Skeletal muscle tissue (tissue), 4 donors: Measurements from ENCODE around the gene OLFM1. TPM values are rescaled to one million over a fixed set of nuclear protein-coding genes. Genes with fewer than 3 reads are reported as not detected.

ENCODE experiments used
- H3K27ac ChIP-seq: one replicate; pipeline ENCODE4 v1.7.0; 2013; ENCODE audit warnings: mild to moderate bottlenecking, low read depth, low read length, inconsistent platforms
- H3K27me3 ChIP-seq, 3 donors: one replicate each; pipeline ENCODE4 v1.7.0; 2013; ENCODE audit warnings: low read length in 3 of 3; ENCODE audit not compliant: control insufficient read depth in 3 of 3, insufficient read depth in 3 of 3
- H3K36me3 ChIP-seq, 3 donors: one replicate each; pipeline ENCODE4 v1.7.0; 2013; ENCODE audit warnings: low read length in 3 of 3; ENCODE audit not compliant: control insufficient read depth in 3 of 3, insufficient read depth in 3 of 3
- H3K4me1 ChIP-seq, 3 donors: one replicate each; pipeline ENCODE4 v1.7.0; 2013; ENCODE audit warnings: low read length in 3 of 3, mild to moderate bottlenecking in 3 of 3; ENCODE audit not compliant: control insufficient read depth in 3 of 3, insufficient read depth in 3 of 3
- H3K4me3 ChIP-seq, 3 donors: one replicate each; pipeline ENCODE4 v1.7.0; 2013; ENCODE audit warnings: low read length in 3 of 3
- H3K9ac ChIP-seq, 3 donors: one replicate each; pipeline ENCODE4 v1.7.0; 2013; ENCODE audit warnings: low read length in 3 of 3, mild to moderate bottlenecking in 3 of 3, moderate library complexity in 2 of 3, low read depth in 1 of 3
- H3K9me3 ChIP-seq, 3 donors: one replicate each; pipeline ENCODE4 v1.7.0; 2013; ENCODE audit warnings: low read length in 3 of 3; ENCODE audit not compliant: control insufficient read depth in 3 of 3
- total RNA-seq: library from RNA; depleted of rRNA; stranded (reverse); fragments of >200 nt; gene quantifications from one replicate; pipeline ENCODE4 v1.2.3, GENCODE V29; 2014
- donor health status: Osteomylitis.

The OLFM1 gene
- total RNA-seq, 1 donor from 2014 or later: 2.6 TPM

- peak overlapping the region; percentile 23 to 52 (median 43) for H3K4me3 ChIP-seq
- peaks cover 29 to 32% (median 31%) of the 10 kb centered on the region in 3 donors for H3K27me3 ChIP-seq
- no peaks in the 10 kb centered on the region for H3K9me3 ChIP-seq
- H3K4me1 ChIP-seq: peaks cover 14 to 41% (median 38%) of the 10 kb centered on the region in 3 donors
- peaks cover 0 to 10% (median 2%) of the 10 kb centered on the region in 3 donors for H3K36me3 ChIP-seq
- peak overlapping the region in 2 of 3 donors; percentile 54 to 64 for H3K9ac ChIP-seq
- peak overlapping the region; percentile 19 for H3K27ac ChIP-seq
Observed at GRCh38 chr9:135088348-135088978, 995 bp downstream of the OLFM1 start.

DNA sequence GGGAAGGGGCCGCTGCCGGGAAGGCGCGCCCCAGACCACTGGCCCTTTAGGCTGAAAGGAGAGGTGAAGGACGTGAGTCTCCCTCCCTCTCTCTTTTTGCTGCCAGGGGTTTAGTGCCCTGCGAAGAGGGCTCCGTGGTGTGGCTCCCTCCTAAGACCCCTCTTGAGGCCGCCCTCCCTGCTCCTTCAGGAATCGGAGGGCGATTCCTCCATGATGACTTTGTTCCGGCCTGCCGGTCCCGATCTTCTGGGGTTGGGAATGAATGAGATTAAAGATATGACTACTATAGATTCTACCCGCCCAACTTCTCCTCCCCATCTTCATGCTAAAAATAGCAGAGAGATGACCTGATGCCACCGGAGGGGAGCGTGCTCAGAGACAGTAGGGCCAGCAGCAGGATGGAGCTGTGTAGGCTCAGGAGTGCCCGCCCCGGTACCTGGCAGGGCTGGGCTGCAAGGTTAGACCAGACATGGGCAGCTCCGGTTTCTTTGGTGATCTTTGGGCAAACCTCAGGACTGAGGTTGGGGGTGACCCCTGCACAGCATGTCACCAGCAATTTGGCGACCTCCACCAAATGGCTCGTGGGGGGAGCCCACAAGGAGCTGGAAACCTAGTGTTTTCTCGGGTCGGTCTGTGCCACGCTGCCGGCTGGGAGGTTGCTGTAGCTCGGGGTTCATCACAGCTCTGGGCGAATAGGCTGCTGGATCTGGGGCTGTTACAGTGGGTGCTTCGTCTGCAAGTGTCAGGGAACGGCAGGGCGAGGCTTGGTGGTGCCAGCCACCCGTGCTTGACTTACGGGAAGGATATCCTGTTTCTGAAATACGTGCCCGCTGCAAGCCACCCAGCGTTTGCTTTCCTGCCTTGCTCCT lies 1.7 kb downstream of the OLFM1 start:
- no peaks in the 10 kb centered on the region for H3K9me3 ChIP-seq
- H3K27me3 ChIP-seq: peaks cover 29 to 31% (median 31%) of the 10 kb centered on the region in 3 donors
- H3K36me3 ChIP-seq: peaks cover 0 to 10% (median 2%) of the 10 kb centered on the region in 3 donors
- peak overlapping the region in 2 of 3 donors; percentile 54 to 64 for H3K9ac ChIP-seq
- peak overlapping the region in 2 of 3 donors; percentile 43 to 52 for H3K4me3 ChIP-seq
- H3K27ac ChIP-seq: peak overlapping the region; percentile 19
- peaks cover 12 to 35% (median 32%) of the 10 kb centered on the region in 3 donors for H3K4me1 ChIP-seq

DNA sequence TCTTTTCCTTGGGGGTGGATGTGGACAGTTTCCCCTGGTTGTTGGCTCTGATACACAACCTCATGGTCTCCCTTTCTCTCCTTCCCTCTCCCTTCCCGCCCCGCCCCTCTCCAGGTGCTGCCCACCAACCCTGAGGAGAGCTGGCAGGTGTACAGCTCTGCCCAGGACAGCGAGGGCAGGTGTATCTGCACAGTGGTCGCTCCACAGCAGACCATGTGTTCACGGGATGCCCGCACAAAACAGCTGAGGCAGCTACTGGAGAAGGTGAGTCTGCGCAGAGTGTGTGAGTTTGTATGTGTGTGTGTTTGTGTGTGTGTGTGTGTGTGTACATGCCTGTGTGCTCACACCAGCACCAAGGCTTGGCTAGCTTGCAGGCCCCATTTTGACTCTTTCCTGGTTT lies 2.6 kb downstream of the OLFM1 start:
- no peak overlapping the region for H3K27ac ChIP-seq
- H3K9ac ChIP-seq: no peak overlapping the region
- H3K9me3 ChIP-seq: no peaks in the 10 kb centered on the region
- H3K4me3 ChIP-seq: no peak overlapping the region
- peaks cover 28 to 33% (median 31%) of the 10 kb centered on the region in 3 donors for H3K27me3 ChIP-seq
- H3K36me3 ChIP-seq: peaks cover 0 to 10% (median 2%) of the 10 kb centered on the region in 3 donors
- H3K4me1 ChIP-seq: peaks cover 12 to 35% (median 31%) of the 10 kb centered on the region in 3 donors

DNA sequence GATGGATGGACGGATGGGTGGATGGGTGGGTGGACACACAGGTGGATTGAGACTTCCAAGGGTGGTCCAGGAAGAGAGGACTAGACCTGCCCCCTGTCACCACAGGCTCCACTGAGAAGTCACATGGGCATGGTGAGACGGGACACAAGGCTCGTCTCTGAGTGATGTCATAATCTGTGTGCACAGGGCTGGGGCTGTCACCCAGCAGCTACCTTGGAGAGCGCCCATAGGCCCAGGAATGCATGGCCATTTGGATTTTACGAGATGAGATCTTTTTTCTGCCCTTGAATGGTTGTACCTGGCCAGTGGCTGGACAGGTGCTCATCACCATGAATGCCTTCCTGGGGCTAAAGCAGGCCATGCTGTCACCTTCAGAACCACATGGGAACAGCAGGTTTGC lies 3.1 kb downstream of the OLFM1 start:
- H3K27me3 ChIP-seq: peaks cover 28 to 34% (median 31%) of the 10 kb centered on the region in 3 donors

DNA sequence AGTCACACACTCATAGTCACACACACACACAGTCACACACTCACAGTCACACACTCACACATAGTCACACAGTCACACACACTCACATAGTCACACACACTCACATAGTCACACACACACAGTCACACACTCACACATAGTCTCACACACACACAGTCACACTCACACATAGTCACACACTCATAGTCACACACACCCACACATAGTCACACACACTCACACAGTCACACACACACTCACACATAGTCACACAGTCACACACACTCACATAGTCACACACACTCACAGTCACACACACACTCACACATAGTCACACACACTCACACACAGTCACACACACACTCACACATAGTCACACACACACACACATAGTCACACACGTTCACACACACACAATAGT lies 4.1 kb downstream of the OLFM1 start:
- no peak overlapping the region for H3K4me3 ChIP-seq
- H3K27me3 ChIP-seq: peaks cover 28 to 34% (median 31%) of the 10 kb centered on the region in 3 donors
- H3K36me3 ChIP-seq: peaks cover 0 to 11% (median 5%) of the 10 kb centered on the region in 3 donors
- peaks cover 5 to 24% (median 22%) of the 10 kb centered on the region in 3 donors for H3K4me1 ChIP-seq
- H3K9me3 ChIP-seq: no peaks in the 10 kb centered on the region
- H3K9ac ChIP-seq: no peak overlapping the region
- H3K27ac ChIP-seq: no peak overlapping the region

More for the DNA sequence above, 3.1 kb downstream of the OLFM1 start:
- Histone ChIP-seq H3K27ac (no peak overlapping the region), H3K4me1 (peaks cover 12 to 33% (median 30%) of the 10 kb centered on the region in 3 donors), H3K36me3 (peaks cover 0 to 10% (median 2%) of the 10 kb centered on the region in 3 donors), H3K9me3 (no peaks in the 10 kb centered on the region), H3K4me3 (no peak overlapping the region), H3K9ac (no peak overlapping the region)

- Histone ChIP-seq H3K9me3 (no peaks in the 10 kb centered on the region), H3K27ac (no peak overlapping the region), H3K4me3 (no peak overlapping the region), H3K36me3 (peaks cover 0 to 12% (median 5%) of the 10 kb centered on the region in 3 donors), H3K9ac (no peak overlapping the region), H3K4me1 (peaks cover 0 to 18% (median 12%) of the 10 kb centered on the region in 3 donors), H3K27me3 (peaks cover 21 to 27% (median 25%) of the 10 kb centered on the region in 3 donors)
Observed at GRCh38 chr9:135093111-135093510, 5.6 kb downstream of the OLFM1 start.

DNA sequence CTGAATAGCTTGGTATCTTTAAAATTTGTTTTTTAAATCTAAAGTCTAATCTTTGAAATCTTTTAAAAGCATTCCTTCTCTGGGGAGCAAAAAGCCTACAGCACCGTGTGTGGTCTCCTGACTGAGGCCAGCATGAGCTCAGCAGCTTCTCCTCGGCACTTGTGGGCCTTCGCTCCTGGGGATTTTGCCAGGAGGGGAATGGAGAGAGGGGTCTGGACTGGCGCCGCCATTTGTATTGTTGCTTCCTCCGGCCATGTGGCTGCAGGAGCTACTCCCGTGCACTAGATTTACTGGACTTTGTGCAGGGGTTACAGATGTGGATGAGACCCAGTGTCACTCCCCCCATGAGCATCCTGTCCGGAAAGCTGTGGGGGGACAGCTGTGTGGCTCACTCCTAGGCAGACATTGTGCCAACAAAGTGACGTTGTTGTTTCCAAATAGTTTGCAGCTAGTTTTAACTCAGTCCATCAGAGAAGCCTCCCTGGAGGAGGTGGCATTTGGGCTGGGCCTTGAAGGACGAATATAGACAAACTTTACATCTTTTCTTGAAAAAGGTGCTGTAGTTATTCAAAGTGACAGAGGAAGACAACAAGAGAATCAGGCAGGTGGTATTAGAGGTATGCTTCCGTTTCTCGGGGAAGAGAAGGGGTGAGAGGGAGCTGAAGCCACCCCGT lies 6.6 kb downstream of the OLFM1 start:
- peaks cover 0 to 12% (median 8%) of the 10 kb centered on the region in 3 donors for H3K36me3 ChIP-seq
- peaks cover 0 to 11% (median 5%) of the 10 kb centered on the region in 3 donors for H3K4me1 ChIP-seq
- H3K9me3 ChIP-seq: no peaks in the 10 kb centered on the region
- no peak overlapping the region for H3K9ac ChIP-seq
- H3K27me3 ChIP-seq: peaks cover 13 to 18% (median 18%) of the 10 kb centered on the region in 3 donors
- no peak overlapping the region for H3K4me3 ChIP-seq
- no peak overlapping the region for H3K27ac ChIP-seq

DNA sequence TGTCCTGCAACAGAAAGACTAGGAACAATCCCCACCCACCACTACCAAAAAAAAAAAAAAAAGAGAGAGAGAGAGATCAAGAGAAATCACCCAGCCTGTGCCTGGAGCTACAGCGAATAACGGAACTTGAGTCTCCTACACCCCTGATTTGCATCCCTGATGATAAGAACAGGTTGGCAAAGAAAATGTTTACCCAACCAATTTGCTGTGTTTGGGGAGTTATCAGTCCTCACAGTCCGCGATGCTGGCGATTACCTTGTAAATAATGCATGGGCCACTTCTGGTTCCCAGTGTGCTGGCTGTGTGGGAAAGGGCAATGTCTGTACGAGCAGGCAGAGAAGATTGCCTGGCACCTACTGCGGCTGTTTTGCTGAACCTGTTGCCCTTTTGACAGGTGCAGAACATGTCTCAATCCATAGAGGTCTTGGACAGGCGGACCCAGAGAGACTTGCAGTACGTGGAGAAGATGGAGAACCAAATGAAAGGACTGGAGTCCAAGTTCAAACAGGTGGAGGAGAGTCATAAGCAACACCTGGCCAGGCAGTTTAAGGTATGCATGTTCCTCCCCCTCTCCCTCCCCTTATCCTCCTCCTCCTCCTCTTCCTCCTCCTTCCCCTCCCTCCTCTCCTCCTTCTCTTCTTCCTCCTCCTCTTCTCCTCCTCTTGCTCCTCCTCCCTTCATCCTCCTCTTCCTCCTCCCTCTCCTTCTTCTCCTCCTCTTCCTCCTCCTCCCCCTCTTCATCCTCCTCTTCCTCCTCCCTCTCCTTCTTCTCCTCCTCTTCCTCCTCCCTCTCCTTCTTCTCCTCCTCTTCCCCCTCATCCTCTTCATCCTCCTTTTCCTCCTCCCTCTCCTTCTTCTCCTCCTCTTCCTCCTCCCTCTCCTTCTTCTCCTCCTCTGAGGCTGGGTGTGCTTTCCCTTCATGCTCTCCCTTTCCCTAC lies 8.3 kb downstream of the OLFM1 start:
- Histone ChIP-seq H3K9ac (no peak overlapping the region), H3K9me3 (no peaks in the 10 kb centered on the region), H3K27ac (no peak overlapping the region), H3K4me3 (no peak overlapping the region), H3K36me3 (peaks cover 0 to 12% (median 8%) of the 10 kb centered on the region in 3 donors), H3K4me1 (peaks cover 6 to 14% (median 14%) of the 10 kb centered on the region in 3 donors), H3K27me3 (peaks cover 2 to 7% (median 5%) of the 10 kb centered on the region in 3 donors)
